ENCODE data around the gene MIPEP.
A peak's percentile ranks its signal among the peaks of the same experiment; 100 is the strongest.

The MIPEP gene

GRCh38 chr13:23714672-23715071 is 174.5 kb downstream of the MIPEP start:
- no peak for DNase-seq (ENCODE audit: low spot score)

DNA sequence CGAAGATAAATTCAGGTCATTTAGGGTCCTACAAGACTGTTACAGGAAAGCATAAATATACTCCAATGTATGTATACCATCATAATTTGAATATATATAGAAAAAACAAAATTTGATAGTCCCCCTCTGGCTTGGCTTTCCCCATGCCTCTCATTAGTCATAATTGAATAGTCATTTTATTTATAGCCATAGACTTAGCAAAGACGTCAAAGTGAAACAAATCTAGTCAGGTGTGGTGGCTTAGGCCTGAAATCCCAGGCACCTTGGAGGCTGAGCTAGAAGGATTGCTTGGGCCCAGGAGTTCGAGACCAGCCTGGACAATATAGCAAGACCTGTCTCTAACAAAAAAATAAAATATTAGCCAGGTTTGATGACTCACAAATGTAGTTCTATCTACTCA is 177.8 kb downstream of the MIPEP start:
- no peak for DNase-seq (ENCODE audit: low spot score)

- no peak for DNase-seq (ENCODE audit: low spot score)
These were observed 178.8 kb downstream of the MIPEP start for GRCh38 chr13:23710366-23710765.

DNA sequence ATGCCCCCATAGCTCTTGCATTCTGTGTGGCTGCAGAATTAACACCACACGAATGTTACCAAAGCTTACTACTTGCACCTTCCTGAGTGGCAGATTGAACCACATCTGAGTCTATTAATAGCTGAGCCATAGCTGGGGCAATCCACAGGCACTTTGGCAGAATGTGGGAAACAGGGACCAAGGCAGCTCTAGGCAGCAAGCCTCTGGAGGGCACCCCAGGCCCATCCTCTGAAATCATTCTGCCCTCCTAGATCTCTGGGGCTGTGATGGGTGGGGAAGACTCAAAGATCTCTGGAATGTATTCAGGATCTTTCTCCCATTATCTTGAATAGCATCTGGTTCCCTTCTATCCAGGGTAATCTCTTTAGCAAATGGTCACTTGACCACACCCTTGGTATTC is 179.7 kb downstream of the MIPEP start:
- DNase-seq (ENCODE audit: low spot score) = no peak

DNA sequence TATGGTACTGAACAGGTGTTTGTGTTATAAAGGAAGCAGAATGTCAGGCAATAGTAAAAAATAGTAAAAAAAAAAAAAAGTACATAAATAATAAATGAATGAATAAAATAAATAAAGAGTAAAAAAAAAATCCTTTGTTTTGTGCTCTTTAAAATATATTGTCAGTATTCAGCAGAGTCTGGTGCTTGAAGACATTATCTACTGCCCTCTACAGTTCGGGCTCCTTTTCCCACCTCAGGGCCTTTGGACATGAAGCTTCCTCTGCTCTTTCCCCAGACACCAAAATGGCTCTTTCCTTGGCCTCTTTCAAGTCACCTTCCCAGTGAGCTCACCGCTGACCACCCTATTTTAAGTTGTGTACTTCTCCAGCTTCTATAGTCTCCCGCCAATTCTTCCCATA is 181.5 kb downstream of the MIPEP start:
- no peak for DNase-seq (ENCODE audit: low spot score)

DNA sequence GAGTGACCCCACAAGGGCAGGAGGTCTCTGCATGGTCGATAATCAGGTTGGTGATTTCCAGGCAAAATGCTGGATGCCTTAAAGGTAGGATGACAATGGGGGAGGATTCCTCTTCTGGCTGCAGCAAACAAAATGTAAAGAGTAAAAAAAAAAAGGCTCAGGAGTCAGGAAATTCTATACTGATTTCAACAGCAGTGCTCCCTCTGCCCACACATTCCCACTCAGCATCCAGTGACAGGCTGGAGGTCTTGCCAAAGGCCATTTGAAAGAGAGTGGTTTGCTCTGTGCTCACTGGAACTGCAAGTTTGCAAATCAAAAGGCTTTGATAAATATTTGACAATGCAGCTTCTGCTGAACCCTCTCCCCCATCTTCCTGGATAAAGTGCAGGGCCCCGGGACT is 183.6 kb downstream of the MIPEP start:
- DNase-seq (ENCODE audit: low spot score) = no peak

GRCh38 chr13:23703246-23703860 is 185.8 kb downstream of the MIPEP start:
- DNase-seq (ENCODE audit: low spot score) = no peak

- no peak for DNase-seq (ENCODE audit: low spot score)
These were observed 187.6 kb downstream of the MIPEP start for GRCh38 chr13:23701636-23702035.

- no peak for DNase-seq (ENCODE audit: low spot score)
These were observed 188.0 kb downstream of the MIPEP start for GRCh38 chr13:23701186-23701585.

GRCh38 chr13:23699271-23699670 is 189.9 kb downstream of the MIPEP start:
- DNase-seq (ENCODE audit: low spot score) = no peak

- no peak for DNase-seq (ENCODE audit: low spot score)
These were observed 191.4 kb downstream of the MIPEP start for GRCh38 chr13:23697772-23698313.

DNA sequence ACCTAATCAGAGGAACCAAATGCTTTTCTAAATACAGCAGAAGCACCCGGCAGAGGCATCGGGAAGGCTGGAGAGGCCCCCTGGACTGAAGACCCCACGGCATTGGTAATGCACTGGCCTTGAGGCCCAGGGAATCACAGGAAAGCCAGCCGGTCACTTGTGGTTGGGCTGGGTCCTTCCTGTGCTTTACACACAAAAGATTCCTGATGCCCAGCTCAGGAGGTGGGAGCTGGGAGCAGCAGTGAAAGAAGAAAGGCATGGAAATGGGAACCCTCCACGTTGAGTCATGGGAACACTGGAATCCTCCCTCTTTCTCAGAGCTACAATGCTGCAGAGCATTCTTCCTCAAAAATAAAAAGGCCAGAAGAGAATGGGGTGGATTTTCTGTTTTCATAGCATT is 192.6 kb downstream of the MIPEP start:
- DNase-seq (ENCODE audit: low spot score) = no peak

DNA sequence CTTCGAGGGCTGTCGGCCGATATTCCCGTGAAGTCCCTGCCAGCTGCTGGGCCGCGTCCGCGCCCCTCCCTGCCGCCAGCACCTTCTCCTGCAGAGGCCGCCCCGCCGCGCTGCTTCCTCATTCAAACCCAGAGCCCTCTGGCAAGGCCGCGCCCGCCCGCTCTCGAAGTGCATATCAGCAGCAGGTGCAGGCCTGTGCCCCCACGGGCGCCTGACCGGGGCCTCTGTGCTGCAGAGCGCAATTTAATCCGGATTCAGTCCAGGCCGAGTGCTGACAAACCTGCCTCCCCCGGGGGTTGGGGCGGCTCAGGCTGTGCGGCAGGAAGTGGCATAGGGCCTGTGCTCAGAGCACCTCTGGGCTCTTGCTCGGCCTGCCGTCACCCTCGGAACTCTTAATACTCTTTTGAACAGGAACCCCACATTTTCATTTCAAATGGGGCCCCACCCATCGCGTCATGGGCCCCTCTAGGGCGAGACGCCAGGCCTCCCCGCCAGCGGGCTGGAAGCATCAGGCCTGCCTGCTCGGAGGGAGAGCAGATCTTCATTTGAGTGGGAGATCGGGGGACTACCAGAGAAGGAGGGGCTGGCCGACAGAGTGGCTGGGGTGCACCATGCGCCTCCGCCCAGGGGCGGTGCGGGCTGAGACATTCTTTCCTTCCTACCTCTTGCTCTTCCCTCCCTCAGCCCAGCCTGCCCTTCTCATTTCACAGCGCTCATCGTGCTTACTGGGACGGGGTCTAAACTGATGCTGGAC is 193.3 kb downstream of the MIPEP start:
- DNase-seq (ENCODE audit: low spot score) = peak; percentile 41

DNA sequence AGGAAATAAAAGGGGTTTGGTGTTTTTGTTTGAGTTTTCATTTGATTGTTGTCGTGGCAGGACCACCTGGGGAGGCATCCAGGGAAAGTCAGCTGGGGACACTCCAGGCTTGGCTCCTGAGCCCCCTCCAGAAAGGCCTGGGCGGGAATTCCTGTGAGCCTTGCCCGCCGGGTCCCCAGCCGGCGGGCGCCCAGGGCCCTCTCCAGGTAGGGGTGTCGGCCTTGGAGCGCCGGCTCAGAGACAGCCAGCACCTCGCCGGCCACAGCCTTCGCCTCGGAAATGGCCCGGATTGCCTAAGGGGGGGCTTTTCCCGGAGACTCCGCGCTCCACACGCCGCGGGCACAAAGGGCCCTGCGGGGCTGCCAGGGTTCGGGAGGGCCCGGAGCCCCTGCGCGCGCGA is 194.0 kb downstream of the MIPEP start:
- no peak for DNase-seq (ENCODE audit: low spot score)

DNA sequence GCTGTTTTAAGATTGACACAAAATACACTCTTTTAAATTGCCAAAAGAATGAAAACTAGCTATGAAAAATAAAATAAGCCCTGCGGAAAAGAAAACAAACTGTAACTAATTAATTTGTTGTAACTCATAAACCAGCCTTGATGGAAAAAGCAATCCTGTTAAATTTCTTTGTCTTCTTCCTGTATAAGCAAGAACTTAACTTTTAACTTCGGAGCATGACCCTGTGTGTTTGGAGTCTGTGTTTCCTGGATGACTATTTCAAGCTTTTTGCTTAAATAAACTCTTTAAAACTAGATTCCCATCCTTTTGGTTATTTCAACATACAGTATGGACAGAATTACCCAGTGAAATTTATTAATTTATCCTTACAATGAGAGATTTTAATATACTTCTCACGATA is 196.4 kb downstream of the MIPEP start:
- DNase-seq (ENCODE audit: low spot score) = no peak

- DNase-seq (ENCODE audit: low spot score) = no peak
These were observed 198.5 kb downstream of the MIPEP start for GRCh38 chr13:23690668-23691067.

DNA sequence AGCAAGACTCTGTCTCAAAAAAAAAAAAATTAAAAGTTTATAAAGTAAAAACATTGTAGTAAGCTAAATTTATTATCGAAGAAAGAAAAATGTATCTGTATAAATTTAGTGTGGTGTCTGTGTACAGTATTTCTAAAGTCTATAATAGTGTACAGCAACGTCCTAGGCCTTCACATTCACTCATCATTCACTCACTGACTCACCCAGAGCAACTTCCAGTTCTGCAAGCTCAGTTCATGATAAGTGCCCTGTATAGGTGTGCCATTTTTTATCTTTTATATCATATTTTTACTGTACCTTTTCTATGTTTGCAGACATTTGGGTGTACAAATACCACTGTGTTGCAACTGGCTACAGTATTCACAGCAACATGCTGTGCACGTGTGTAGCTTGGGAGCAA is 200.9 kb downstream of the MIPEP start:
- no peak for DNase-seq (ENCODE audit: low spot score)

DNA sequence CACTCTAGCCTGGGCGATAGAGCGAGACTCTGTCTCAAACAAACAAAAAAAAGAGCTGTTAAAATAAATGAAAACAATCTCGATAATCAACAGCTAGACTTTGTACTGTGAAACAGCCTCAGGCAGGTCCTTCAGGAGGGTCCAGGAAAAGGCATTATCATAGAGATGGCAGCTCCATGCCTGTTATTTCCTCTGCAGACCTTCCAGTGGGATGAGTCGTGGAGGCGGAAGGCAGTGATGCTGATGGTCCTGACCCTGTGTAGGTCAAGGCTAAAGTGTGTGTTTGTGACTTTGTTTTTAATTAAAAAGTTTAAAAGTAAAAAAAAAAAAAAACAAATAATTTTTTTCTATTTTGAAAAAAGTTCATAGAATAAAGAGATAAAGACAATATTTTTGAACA is 201.6 kb downstream of the MIPEP start:
- no peak for DNase-seq (ENCODE audit: low spot score)

- DNase-seq (ENCODE audit: low spot score) = no peak
These were observed 202.3 kb downstream of the MIPEP start for GRCh38 chr13:23686948-23687347.

DNA sequence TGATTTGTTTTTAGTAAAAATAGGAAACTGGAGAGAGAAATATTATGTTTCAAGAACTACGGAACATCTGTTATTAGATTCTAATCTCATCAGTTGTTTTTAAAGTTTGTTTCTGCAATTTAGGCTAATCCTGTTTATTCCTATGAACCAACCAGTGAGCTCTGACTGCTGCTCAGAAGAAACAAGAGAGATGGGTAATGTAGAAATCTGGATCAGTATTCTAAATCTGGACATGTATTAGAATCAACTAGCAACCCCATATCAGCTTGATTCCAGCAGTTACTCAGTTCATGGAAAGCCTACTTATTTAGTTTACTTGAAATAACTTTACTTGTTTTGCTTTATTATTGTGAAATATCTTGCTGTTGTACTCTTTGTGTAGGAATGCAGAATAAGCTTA is 203.8 kb downstream of the MIPEP start:
- DNase-seq (ENCODE audit: low spot score) = no peak

DNA sequence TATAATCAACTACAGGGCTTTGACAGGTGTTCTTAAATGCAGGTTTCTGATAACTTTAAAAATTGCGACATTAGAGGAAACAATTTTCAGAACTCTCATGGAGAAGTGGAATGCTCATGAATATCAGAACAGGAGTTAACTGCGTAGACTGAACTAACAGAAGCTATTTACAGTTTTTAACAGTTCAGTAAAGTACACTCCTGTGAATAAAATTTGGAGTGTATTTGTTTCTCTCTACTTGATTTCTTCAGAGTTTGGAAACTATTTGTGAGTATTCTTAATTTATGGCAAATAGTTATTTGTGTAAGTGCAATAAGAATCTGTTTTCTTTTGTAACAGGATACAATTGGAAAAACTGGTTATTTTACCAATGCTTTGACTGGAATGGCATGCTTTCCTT is 204.6 kb downstream of the MIPEP start:
- no peak for DNase-seq (ENCODE audit: low spot score)

- DNase-seq (ENCODE audit: low spot score) = no peak
These were observed 206.1 kb downstream of the MIPEP start for GRCh38 chr13:23683084-23683483.

DNA sequence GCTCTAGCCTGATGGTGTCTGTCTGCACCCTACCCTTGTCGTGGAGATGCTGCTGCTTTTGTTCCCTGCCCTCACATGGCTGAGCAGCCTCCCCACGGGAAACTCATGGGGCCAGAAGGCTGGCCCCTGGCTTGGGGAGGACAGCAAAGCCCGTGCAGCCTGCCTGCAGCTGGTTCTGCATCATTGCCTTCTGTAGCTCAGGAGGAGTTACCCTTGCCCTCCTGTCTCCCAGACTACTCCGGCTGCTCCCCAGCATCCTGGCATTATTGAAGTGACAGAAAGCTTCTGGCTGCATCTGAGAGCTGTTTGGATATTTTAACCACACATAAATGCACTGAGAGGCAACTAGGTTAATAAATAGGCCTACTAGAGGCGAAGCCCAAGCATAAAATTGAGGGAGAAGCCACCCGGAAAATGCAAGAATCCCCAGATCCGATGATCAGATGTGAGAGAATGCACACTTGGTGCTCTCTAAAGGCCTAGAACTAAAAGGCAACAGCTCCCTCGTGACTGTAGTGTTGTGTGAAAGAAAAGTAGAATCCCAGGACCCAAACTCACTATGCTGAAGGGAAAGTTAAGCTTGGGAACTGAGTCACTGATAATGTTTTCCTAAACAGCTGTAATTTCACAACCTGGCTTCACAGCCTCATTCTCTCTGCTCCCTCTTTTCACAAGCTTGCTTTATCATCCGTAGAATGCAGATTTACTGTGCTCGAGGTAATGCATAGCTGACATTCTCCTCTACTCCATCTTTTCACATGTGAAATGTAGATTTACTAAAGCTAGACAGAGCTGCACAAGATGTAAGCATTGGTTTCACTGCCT is 208.1 kb downstream of the MIPEP start:
- no peak for DNase-seq (ENCODE audit: low spot score)
